Retinal pigment epithelial cell (primary cell): ENCODE results near the gene IMPG2.

Experiments used
- DNase-seq: peaks from one replicate; pipeline ENCODE4 v3.0.0-alpha.2; 2010; ENCODE audit warnings: low read depth
- H3K4me3 ChIP-seq: 2 replicates; pipeline ENCODE4 v1.5.1; 2011; ENCODE audit warnings: mild to moderate bottlenecking, low read length, control low read depth, moderate library complexity
- TF ChIP-seq, protein P1 (sequence below): conservative IDR thresholded peaks from 2 replicates; pipeline ENCODE4 v1.5.1; 2011; ENCODE audit warnings: low read depth, low read length, control low read depth, inconsistent platforms

The IMPG2 gene

DNA sequence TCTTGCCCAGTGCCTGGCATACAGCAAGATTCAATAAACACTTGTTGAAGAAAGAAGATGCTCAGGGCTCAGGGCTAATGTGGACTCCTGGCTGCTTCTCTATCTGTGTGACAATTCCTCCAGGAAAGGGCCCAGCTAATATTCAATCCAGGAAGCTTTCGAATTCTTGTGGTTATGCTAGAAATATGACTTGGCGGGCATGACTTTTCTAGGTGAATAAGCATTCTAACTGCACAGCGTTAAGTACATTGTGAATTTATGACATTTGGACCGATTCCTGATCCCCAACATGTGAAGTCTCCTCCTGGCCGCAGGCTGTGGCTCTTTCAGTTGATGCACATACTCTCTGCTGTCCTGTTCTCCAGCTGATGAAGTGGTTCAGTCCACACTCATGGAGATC is 117.0 kb downstream of the IMPG2 start:
- DNase-seq = peak; percentile 27
- no peak overlapping the region for H3K4me3 ChIP-seq
- TF ChIP-seq, protein P1, sequence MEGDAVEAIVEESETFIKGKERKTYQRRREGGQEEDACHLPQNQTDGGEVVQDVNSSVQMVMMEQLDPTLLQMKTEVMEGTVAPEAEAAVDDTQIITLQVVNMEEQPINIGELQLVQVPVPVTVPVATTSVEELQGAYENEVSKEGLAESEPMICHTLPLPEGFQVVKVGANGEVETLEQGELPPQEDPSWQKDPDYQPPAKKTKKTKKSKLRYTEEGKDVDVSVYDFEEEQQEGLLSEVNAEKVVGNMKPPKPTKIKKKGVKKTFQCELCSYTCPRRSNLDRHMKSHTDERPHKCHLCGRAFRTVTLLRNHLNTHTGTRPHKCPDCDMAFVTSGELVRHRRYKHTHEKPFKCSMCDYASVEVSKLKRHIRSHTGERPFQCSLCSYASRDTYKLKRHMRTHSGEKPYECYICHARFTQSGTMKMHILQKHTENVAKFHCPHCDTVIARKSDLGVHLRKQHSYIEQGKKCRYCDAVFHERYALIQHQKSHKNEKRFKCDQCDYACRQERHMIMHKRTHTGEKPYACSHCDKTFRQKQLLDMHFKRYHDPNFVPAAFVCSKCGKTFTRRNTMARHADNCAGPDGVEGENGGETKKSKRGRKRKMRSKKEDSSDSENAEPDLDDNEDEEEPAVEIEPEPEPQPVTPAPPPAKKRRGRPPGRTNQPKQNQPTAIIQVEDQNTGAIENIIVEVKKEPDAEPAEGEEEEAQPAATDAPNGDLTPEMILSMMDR = no peak

DNA sequence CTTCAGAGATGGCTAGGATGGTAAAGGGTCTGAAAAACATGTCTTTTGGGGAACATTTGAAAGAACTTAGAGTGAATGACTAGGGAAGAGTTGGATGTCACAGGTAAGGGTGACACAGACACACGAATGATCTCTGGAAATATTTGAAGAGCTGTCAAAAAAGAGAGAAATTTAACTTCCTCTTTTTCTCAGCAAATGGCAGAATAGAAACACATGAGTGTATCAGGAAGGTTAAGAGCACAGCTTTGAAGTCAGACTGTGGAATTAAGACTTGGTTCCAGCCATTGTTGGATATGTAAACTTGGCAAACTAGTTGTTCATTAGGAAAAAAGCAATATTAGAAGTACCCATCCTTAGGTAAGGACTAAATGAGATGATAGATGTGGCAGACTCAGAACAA is 117.7 kb downstream of the IMPG2 start:
- TF ChIP-seq, protein P1 = no peak
- DNase-seq = no peak
- H3K4me3 ChIP-seq = no peak overlapping the region

- H3K4me3 ChIP-seq = no peak overlapping the region
- DNase-seq = no peak
- TF ChIP-seq, protein P1 = no peak
Measured at GRCh38 chr3:101200461-101200860, 119.9 kb downstream of the IMPG2 start.

- TF ChIP-seq, protein P1 = peak; percentile 69
- peak; percentile 24 for DNase-seq
- H3K4me3 ChIP-seq = no peak overlapping the region
Measured at GRCh38 chr3:101195951-101196713, 124.2 kb downstream of the IMPG2 start.

GRCh38 chr3:101194392-101194791 is 126.0 kb downstream of the IMPG2 start:
- TF ChIP-seq, protein P1 = no peak
- DNase-seq = no peak

DNA sequence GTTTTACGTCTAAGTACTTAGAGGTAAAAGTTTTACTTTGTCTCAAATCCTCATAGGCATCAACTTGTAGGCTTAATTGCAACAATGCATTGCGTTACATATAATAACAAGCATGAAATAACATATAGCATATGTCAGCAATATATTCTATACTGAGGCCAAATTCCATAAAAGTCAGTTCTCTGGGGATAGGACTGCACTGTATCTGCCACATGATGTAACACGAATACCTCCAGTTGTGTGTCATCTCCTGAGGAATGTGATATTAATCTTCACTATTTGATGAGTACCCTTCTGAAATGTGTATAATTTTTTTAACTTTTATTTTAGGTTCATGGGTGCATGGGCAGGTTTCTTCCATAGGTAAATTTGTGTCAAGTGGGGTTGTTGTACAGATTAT is 126.4 kb downstream of the IMPG2 start:
- no peak for DNase-seq
- H3K4me3 ChIP-seq = no peak overlapping the region
- TF ChIP-seq, protein P1 = no peak

More at GRCh38 chr3:101194392-101194791, 126.0 kb downstream of the IMPG2 start:
- H3K4me3 ChIP-seq = no peak overlapping the region

GRCh38 chr3:101189796-101190195 is 130.6 kb downstream of the IMPG2 start:
- TF ChIP-seq, protein P1 = no peak
- no peak overlapping the region for H3K4me3 ChIP-seq
- no peak for DNase-seq
